Erythroblast (primary cell): ENCODE results near the gene NKAIN2.

Source experiments
- GATA1 ChIP-seq: IDR thresholded peaks from 2 replicates; pipeline ENCODE4 v1.6.1; 2011; ENCODE audit warnings: low read depth, mild to moderate bottlenecking, control low read depth, low read length, moderate library complexity
- POLR2A ChIP-seq: IDR thresholded peaks from 2 replicates; pipeline ENCODE4 v1.6.1; 2011; ENCODE audit warnings: mild to moderate bottlenecking, low read length

DNA sequence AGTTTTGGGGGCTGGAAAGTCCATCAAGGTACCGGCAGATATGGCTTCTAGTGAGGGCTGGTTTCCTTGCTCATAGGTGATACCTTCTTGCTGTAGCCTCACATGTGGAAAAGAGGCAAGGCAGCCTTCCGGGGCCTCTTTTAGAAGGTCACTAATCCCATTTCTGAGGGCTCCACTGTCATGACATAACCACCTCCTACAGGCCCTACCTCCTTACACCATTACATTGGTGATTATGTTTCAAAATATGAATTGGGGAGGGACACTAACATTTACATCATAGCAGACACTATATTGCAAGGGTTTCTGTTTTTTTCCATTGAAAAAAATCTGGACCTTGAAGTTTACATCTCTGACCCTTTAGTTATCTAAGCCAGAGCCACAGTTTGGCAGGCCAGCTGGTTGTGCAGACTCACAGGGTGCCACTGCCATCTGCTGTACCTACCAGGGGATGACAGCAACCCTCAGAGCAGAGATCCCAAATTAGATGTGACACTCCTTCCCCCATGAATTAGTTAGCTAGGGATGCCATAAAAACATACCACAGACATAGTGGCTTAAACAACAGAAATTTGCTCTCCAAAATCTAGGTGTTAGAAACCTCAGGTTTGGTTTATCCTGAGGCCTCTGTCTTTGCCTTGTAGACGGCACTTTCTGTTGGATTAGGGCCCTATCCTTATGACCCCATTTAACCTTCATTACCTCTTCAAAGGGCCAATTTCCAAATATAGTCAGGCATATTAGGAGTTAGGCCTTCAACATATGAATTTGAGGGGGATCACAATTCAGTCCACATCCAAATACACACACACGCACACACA, 992.2 kb downstream of the NKAIN2 start:
- TF ChIP-seq POLR2A (no peak), GATA1 (no peak)
